ENCODE measurements around the gene GOLT1A.

GOLT1A gene

DNA sequence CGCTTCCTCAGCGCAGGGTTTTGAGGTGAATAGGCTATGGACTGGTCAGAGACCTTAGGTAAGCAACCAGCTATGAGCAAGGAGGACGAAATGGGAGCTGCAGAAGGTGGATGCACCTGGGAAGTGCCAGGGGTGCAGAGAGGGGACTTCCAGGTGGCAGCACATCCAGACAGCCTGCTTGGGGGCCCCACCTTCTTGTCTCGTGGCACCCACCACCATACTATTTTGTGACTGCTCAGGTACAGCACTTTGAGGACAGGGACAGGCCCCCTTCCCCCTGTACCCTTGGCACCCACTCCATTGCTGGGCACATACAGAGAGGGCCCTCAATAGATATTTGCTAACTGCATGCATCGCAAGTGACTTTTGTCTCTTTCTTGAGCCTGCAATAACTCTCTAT, 16.7 kb downstream of the GOLT1A start:
- Histone ChIP-seq H3K4me3 (ENCODE audit: low read depth, low read length, poor library complexity, severe bottlenecking) (no peak overlapping the region), H3K27me3 (ENCODE audit: insufficient read depth, low read length) (no peaks in the 10 kb centered on the region; the same call in 1 of the 2 replicates), H2AFZ (ENCODE audit: low read length) (no peak overlapping the region), H3K36me3 (ENCODE audit: insufficient read depth, low read length) (no peaks in the 10 kb centered on the region), H3K4me2 (ENCODE audit: low read length) (no peak overlapping the region), H3K9ac (ENCODE audit: low read length) (no peak overlapping the region), H4K20me1 (ENCODE audit: insufficient read depth, low read length) (no peaks in the 10 kb centered on the region), H3K4me1 (ENCODE audit: insufficient read depth, low read length, severe bottlenecking) (no peaks in the 10 kb centered on the region), H3K79me2 (ENCODE audit: insufficient read depth, low read length) (no peaks in the 10 kb centered on the region), H3K27ac (ENCODE audit: low read depth, low read length, poor library complexity, severe bottlenecking) (no peak overlapping the region), H3K9me3 (ENCODE audit: low read length) (no peaks in the 10 kb centered on the region), H3F3A (ENCODE audit: insufficient read depth, low read length) (no peaks in the 10 kb centered on the region), H3K9me2 (ENCODE audit: low read depth, low read length) (no peaks in the 10 kb centered on the region)
- TF ChIP-seq, protein P1, sequence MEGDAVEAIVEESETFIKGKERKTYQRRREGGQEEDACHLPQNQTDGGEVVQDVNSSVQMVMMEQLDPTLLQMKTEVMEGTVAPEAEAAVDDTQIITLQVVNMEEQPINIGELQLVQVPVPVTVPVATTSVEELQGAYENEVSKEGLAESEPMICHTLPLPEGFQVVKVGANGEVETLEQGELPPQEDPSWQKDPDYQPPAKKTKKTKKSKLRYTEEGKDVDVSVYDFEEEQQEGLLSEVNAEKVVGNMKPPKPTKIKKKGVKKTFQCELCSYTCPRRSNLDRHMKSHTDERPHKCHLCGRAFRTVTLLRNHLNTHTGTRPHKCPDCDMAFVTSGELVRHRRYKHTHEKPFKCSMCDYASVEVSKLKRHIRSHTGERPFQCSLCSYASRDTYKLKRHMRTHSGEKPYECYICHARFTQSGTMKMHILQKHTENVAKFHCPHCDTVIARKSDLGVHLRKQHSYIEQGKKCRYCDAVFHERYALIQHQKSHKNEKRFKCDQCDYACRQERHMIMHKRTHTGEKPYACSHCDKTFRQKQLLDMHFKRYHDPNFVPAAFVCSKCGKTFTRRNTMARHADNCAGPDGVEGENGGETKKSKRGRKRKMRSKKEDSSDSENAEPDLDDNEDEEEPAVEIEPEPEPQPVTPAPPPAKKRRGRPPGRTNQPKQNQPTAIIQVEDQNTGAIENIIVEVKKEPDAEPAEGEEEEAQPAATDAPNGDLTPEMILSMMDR (IDR thresholded peaks at IDR 0.05; ENCODE audit: low read length), result no peak
- no peak for TF ChIP-seq EZH2 (IDR thresholded peaks at IDR 0.05; ENCODE audit: borderline replicate concordance, low read length)

DNA sequence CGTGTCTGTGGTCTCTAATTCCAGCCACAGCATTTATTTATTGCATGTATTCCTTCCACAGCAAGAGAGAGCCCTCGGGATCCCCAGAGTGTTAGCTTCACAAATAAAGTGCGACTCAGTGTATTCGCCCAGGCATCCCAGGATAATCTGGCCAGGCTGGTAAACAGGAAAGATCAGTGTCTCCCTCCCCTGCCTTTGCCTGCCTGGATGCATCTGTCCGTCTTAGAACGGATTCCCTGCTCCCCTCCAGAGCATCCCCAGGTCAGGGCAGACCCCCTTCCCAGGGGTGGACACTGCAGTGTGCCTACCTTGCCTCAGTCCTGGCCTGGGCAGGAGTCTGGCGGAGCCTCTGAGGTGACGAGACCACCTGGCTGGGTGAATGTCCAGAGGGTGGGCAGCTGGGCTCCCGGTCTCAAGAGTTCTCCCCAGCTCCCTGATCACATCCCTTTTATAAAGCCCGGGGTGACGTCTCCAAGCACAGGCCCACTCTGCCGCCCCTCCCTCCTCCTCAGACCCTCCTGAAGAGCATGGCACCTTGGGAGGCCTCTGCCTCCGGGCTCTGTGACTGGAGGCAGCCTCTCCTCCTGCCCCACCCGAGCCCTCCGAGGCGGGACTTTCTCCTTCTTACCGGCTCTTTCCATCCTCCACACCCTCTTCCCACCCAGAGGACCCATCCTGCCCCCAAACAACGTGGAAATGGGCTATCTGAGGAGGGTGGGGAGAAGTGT, 17.6 kb downstream of the GOLT1A start, which contains the start of gene KISS1:
Gene KISS1 (minus strand): TSS at position 424 of the 728 bp plus-strand sequence. CDS start 3,615 bp downstream, outside the sequence.
- no peak within 1 kb of the TSS for H2AFZ ChIP-seq (ENCODE audit: low read length)
- H3K9me2 ChIP-seq (ENCODE audit: low read depth, low read length), result no peaks in the 10 kb centered on the region
- H3F3A ChIP-seq (ENCODE audit: insufficient read depth, low read length), result no peaks in the 10 kb centered on the region
- H4K20me1 ChIP-seq (ENCODE audit: insufficient read depth, low read length), result no peaks in the 10 kb centered on the region
- TF ChIP-seq, protein P1 (IDR thresholded peaks at IDR 0.05; ENCODE audit: low read length), result no peak
- TF ChIP-seq EZH2 (IDR thresholded peaks at IDR 0.05; ENCODE audit: borderline replicate concordance, low read length), result no peak
- no peak within 1 kb of the TSS for H3K9ac ChIP-seq (ENCODE audit: low read length)
- H3K4me3 ChIP-seq (ENCODE audit: low read depth, low read length, poor library complexity, severe bottlenecking), result no peak within 1 kb of the TSS
- no peak within 1 kb of the TSS for H3K4me2 ChIP-seq (ENCODE audit: low read length)
- H3K27me3 ChIP-seq (ENCODE audit: insufficient read depth, low read length), result no peaks in the 10 kb centered on the region
- no peaks in the 10 kb centered on the region for H3K4me1 ChIP-seq (ENCODE audit: insufficient read depth, low read length, severe bottlenecking)
- H3K79me2 ChIP-seq (ENCODE audit: insufficient read depth, low read length), result no peaks in the 10 kb centered on the region
- no peaks in the 10 kb centered on the region for H3K36me3 ChIP-seq (ENCODE audit: insufficient read depth, low read length)
- no peaks in the 10 kb centered on the region for H3K9me3 ChIP-seq (ENCODE audit: low read length)
- H3K27ac ChIP-seq (ENCODE audit: low read depth, low read length, poor library complexity, severe bottlenecking), result no peak within 1 kb of the TSS

GRCh38 chr1:204194771-204195170, 19.0 kb downstream of the GOLT1A start:
- Histone ChIP-seq H3K27ac (ENCODE audit: low read depth, low read length, poor library complexity, severe bottlenecking) (no peak overlapping the region), H3F3A (ENCODE audit: insufficient read depth, low read length) (no peaks in the 10 kb centered on the region), H3K36me3 (ENCODE audit: insufficient read depth, low read length) (no peaks in the 10 kb centered on the region), H3K9ac (ENCODE audit: low read length) (no peak overlapping the region), H3K4me3 (ENCODE audit: low read depth, low read length, poor library complexity, severe bottlenecking) (no peak overlapping the region), H4K20me1 (ENCODE audit: insufficient read depth, low read length) (no peaks in the 10 kb centered on the region), H3K9me3 (ENCODE audit: low read length) (no peaks in the 10 kb centered on the region), H2AFZ (ENCODE audit: low read length) (no peak overlapping the region), H3K27me3 (ENCODE audit: insufficient read depth, low read length) (no peaks in the 10 kb centered on the region), H3K79me2 (ENCODE audit: insufficient read depth, low read length) (no peaks in the 10 kb centered on the region), H3K4me2 (ENCODE audit: low read length) (no peak overlapping the region), H3K9me2 (ENCODE audit: low read depth, low read length) (no peaks in the 10 kb centered on the region), H3K4me1 (ENCODE audit: insufficient read depth, low read length, severe bottlenecking) (no peaks in the 10 kb centered on the region)
- TF ChIP-seq EZH2 (IDR thresholded peaks at IDR 0.05; ENCODE audit: borderline replicate concordance, low read length), result no peak
- TF ChIP-seq, protein P1 (IDR thresholded peaks at IDR 0.05; ENCODE audit: low read length), result no peak
